Endodermal cell (in vitro differentiated cells): ENCODE data around the gene DSTN. TPM values are rescaled to one million over a fixed set of nuclear protein-coding genes. Genes with fewer than 3 reads are reported as not detected.

Experiments
- DNase-seq: peaks from one replicate; pipeline ENCODE4 v3.0.0-alpha.2; 2017
- H3K27ac ChIP-seq: 2 replicates; pipeline ENCODE4 v1.5.1; 2013; ENCODE audit warnings: mild to moderate bottlenecking, low read depth, low read length, moderate library complexity
- H3K27me3 ChIP-seq: 2 replicates; pipeline ENCODE4 v1.6.1; 2013; ENCODE audit warnings: mild to moderate bottlenecking, low read length, moderate library complexity; ENCODE audit not compliant: insufficient read depth, control insufficient read depth, poor library complexity, severe bottlenecking
- H3K36me3 ChIP-seq: 2 replicates; pipeline ENCODE4 v1.7.0; 2013; ENCODE audit warnings: mild to moderate bottlenecking, low read length, moderate library complexity; ENCODE audit not compliant: control insufficient read depth, insufficient read depth
- H3K4me1 ChIP-seq: one replicate; pipeline ENCODE4 v1.7.0; 2013; ENCODE audit warnings: low read length; ENCODE audit not compliant: control insufficient read depth, insufficient read depth
- H3K4me3 ChIP-seq: 2 replicates; pipeline ENCODE4 v1.5.1; 2013; ENCODE audit warnings: mild to moderate bottlenecking, low read length, moderate library complexity
- H3K9ac ChIP-seq: 2 replicates; pipeline ENCODE4 v1.6.1; 2013; ENCODE audit warnings: mild to moderate bottlenecking, low read length, moderate library complexity; ENCODE audit not compliant: poor library complexity, severe bottlenecking; ENCODE audit errors: extremely low read depth
- H3K9me3 ChIP-seq: 2 replicates; pipeline ENCODE4 v1.6.1; 2013; ENCODE audit warnings: mild to moderate bottlenecking, low read length, moderate library complexity; ENCODE audit not compliant: control insufficient read depth
- H3K27ac Mint-ChIP-seq: 2 replicates; pipeline ENCODE4 v1.8.0; 2020; ENCODE audit warnings: mixed read lengths
- H3K27me3 Mint-ChIP-seq: 2 replicates; pipeline ENCODE4 v1.8.0; 2021; ENCODE audit warnings: mild to moderate bottlenecking, mixed read lengths; ENCODE audit not compliant: insufficient read depth
- H3K36me3 Mint-ChIP-seq: 2 replicates; pipeline ENCODE4 v1.8.0; 2020; ENCODE audit warnings: low read depth, mixed read lengths
- H3K4me1 Mint-ChIP-seq: 2 replicates; pipeline ENCODE4 v1.8.0; 2020; ENCODE audit warnings: mixed read lengths
- H3K4me3 Mint-ChIP-seq: 2 replicates; pipeline ENCODE4 v1.8.0; 2020; ENCODE audit warnings: mild to moderate bottlenecking, moderate library complexity, mixed read lengths
- H3K9me3 Mint-ChIP-seq: 2 replicates; pipeline ENCODE4 v1.8.0; 2020; ENCODE audit warnings: mild to moderate bottlenecking, mixed read lengths
- CTCF ChIP-seq: fragments of 200-600 bp; sonication (generic); conservative IDR thresholded peaks from 2 replicates; pipeline ENCODE4 v1.5.0; 2021; ENCODE audit warnings: antibody characterized with exemption, mild to moderate bottlenecking
- WGBS, 2 experiments: methylation state at CpG; one replicate each; pipeline versions ENCODE4 v1.1.5 to v1.1.7; 2013; ENCODE audit warnings: missing lambda C conversion rate in 2 of 2, mixed read lengths in 1 of 2; ENCODE audit not compliant: insufficient coverage in 1 of 2, insufficient read length in 1 of 2; 5-methylcytosine and 5-hydroxymethylcytosine counted together
- total RNA-seq, 2 donors: library from RNA; stranded (reverse); fragmentation: NEBNext Ultra II Directional in 1 of 2; extraction: Animal tissue kit (Norgen Biotek cat#: 25700) in 1 of 2; gene quantifications; 2 replicates in 1 of 2; 3 replicates in 1 of 2; pipeline ENCODE4 v1.2.1, GENCODE V29; 2021

DSTN gene
- total RNA-seq, 2 donors from 2014 or later = 196 to 204 TPM

GRCh38 chr20:17542481-17542880, 27.4 kb upstream of the DSTN start:
- H3K27me3 ChIP-seq = no peaks in the 10 kb centered on the region
- H3K4me1 Mint-ChIP-seq = peaks cover 6% of the 10 kb centered on the region
- no peaks in the 10 kb centered on the region for H3K36me3 ChIP-seq
- TF ChIP-seq CTCF = no peak
- H3K4me3 ChIP-seq = no peak overlapping the region
- H3K27me3 Mint-ChIP-seq = no peaks in the 10 kb centered on the region
- no peak overlapping the region for H3K27ac ChIP-seq
- DNase-seq = no peak
- H3K4me3 Mint-ChIP-seq = no peak overlapping the region
- H3K9me3 Mint-ChIP-seq = no peaks in the 10 kb centered on the region
- H3K9ac ChIP-seq = no peak overlapping the region
- H3K4me1 ChIP-seq = no peaks in the 10 kb centered on the region
- H3K9me3 ChIP-seq = no peaks in the 10 kb centered on the region
- no peaks in the 10 kb centered on the region for H3K36me3 Mint-ChIP-seq
- no peak overlapping the region for H3K27ac Mint-ChIP-seq
- 100% methylated on average over 1 of the region's 1 CpG for WGBS, 2 experiments

- no peak overlapping the region for H3K4me3 Mint-ChIP-seq
- H3K27ac Mint-ChIP-seq = no peak overlapping the region
- no peaks in the 10 kb centered on the region for H3K27me3 Mint-ChIP-seq
- H3K27ac ChIP-seq = no peak overlapping the region
- TF ChIP-seq CTCF = no peak
- DNase-seq = no peak
- H3K4me3 ChIP-seq = no peak overlapping the region
- no peak overlapping the region for H3K9ac ChIP-seq
- H3K36me3 Mint-ChIP-seq = no peaks in the 10 kb centered on the region
- H3K9me3 Mint-ChIP-seq = no peaks in the 10 kb centered on the region
- no peaks in the 10 kb centered on the region for H3K27me3 ChIP-seq
- H3K4me1 ChIP-seq = no peaks in the 10 kb centered on the region
- WGBS, 2 experiments = 93 to 97% methylated on average over 2 to 4 of the region's 4 CpGs
- H3K9me3 ChIP-seq = no peaks in the 10 kb centered on the region
- H3K4me1 Mint-ChIP-seq = peaks cover 6% of the 10 kb centered on the region
- H3K36me3 ChIP-seq = no peaks in the 10 kb centered on the region
Measured at GRCh38 chr20:17542993-17543412, 26.9 kb upstream of the DSTN start.

GRCh38 chr20:17543531-17544131, 26.2 kb upstream of the DSTN start:
- H3K4me3 Mint-ChIP-seq = no peak overlapping the region
- H3K27me3 Mint-ChIP-seq = no peaks in the 10 kb centered on the region
- no peaks in the 10 kb centered on the region for H3K9me3 Mint-ChIP-seq
- Histone ChIP-seq H3K4me1 (no peaks in the 10 kb centered on the region), H3K4me3 (no peak overlapping the region), H3K27me3 (no peaks in the 10 kb centered on the region), H3K36me3 (no peaks in the 10 kb centered on the region), H3K9me3 (no peaks in the 10 kb centered on the region), H3K9ac (no peak overlapping the region), H3K27ac (no peak overlapping the region)
- H3K4me1 Mint-ChIP-seq = peaks cover 6% of the 10 kb centered on the region
- 91 to 95% methylated on average over 3 to 5 of the region's 5 CpGs for WGBS, 2 experiments
- no peaks in the 10 kb centered on the region for H3K36me3 Mint-ChIP-seq
- TF ChIP-seq CTCF = no peak
- H3K27ac Mint-ChIP-seq = no peak overlapping the region
- no peak for DNase-seq
